SW480 (cell line): Measurements from ENCODE around the gene TOP3A.
"Not testable (repeated sequence)": the region's sequence is repeated elsewhere in the genome, so short reads cannot be mapped to it uniquely, and the experiment has no call there.

Source experiments
- DNase-seq: peaks from one replicate; pipeline ENCODE4 v3.0.0-alpha.2; 2016; ENCODE audit warnings: low spot score

The TOP3A gene

GRCh38 chr17:18314731-18315561 lies at the start of gene TOP3A, which contains the start of gene SMCR8:
Gene TOP3A (minus strand): TSS chr17:18314994. CDS start chr17:18314778, 216 bp downstream.
Gene SMCR8 (plus strand): TSS chr17:18315293. CDS start chr17:18315790, 497 bp downstream.
- peak; percentile 94 for DNase-seq

GRCh38 chr17:18364166-18364565 lies 49.4 kb upstream of the TOP3A start:
- no peak for DNase-seq

GRCh38 chr17:18363101-18364049 lies 48.6 kb upstream of the TOP3A start, which contains the start of gene SHMT1:
Gene SHMT1 (minus strand): TSS chr17:18363550. CDS start chr17:18355981, 7,569 bp downstream.
- peak; percentile 90 for DNase-seq

- DNase-seq: peak; percentile 50
These were observed 47.9 kb upstream of the TOP3A start for GRCh38 chr17:18362698-18363100.

- DNase-seq: no peak
These were observed 47.3 kb upstream of the TOP3A start for GRCh38 chr17:18361837-18362697.

GRCh38 chr17:18360518-18360917 lies 45.7 kb upstream of the TOP3A start:
- DNase-seq: no peak

- no peak for DNase-seq
These were observed 41.8 kb upstream of the TOP3A start for GRCh38 chr17:18356624-18357023.

GRCh38 chr17:18353541-18353940 lies 38.7 kb upstream of the TOP3A start:
- no peak for DNase-seq

- DNase-seq: no peak
These were observed 29.2 kb upstream of the TOP3A start for GRCh38 chr17:18344021-18344420.

GRCh38 chr17:18339933-18340332 lies 25.1 kb upstream of the TOP3A start:
- no peak for DNase-seq

- DNase-seq: not testable (repeated sequence)
These were observed 23.4 kb upstream of the TOP3A start for GRCh38 chr17:18338158-18338557.

GRCh38 chr17:18332909-18333489 lies 18.2 kb upstream of the TOP3A start:
- DNase-seq: no peak

GRCh38 chr17:18331879-18332278 lies 17.1 kb upstream of the TOP3A start:
- DNase-seq: no peak

GRCh38 chr17:18328643-18329204 lies 13.9 kb upstream of the TOP3A start:
- no peak for DNase-seq

- no peak for DNase-seq
These were observed 12.8 kb upstream of the TOP3A start for GRCh38 chr17:18327556-18327955.

- no peak for DNase-seq
These were observed 12.3 kb upstream of the TOP3A start for GRCh38 chr17:18327093-18327492.

- DNase-seq: no peak
These were observed 11.8 kb upstream of the TOP3A start for GRCh38 chr17:18326572-18326971.

- DNase-seq: no peak
These were observed 11.2 kb upstream of the TOP3A start for GRCh38 chr17:18326039-18326438.

- DNase-seq: no peak
These were observed 9.6 kb upstream of the TOP3A start for GRCh38 chr17:18324140-18325050.
